ENCODE results near the gene BACH2. TPM values are rescaled to one million over a fixed set of nuclear protein-coding genes. Genes with fewer than 3 reads are reported as not detected.

The BACH2 gene
- total and polyA plus RNA-seq, 2 of the 8 experiments (the other 6 are each of a cell fraction or from before 2014, with no cell fraction given) = 1.9 to 5.9 TPM

- Histone ChIP-seq H2AFZ (ENCODE audit: low read length) (no peak overlapping the region), H3K36me3 (ENCODE audit: control insufficient read depth in 2 of 4, insufficient read depth in 4 of 4, low read length in 3 of 4) (no peaks in the 10 kb centered on the region), H3K4me3 (ENCODE audit: extremely low read depth in 1 of 4, insufficient read depth in 2 of 4, low read depth in 3 of 4, low read length in 4 of 4) (no peak overlapping the region), H3K18ac (ENCODE audit: extremely low read depth, low read length) (no peak overlapping the region), H3K4me2 (ENCODE audit: insufficient read depth in 1 of 2, low read depth in 2 of 2, low read length in 2 of 2) (no peak overlapping the region), H2BK15ac (ENCODE audit: low read length) (no peak overlapping the region), H2BK20ac (ENCODE audit: low read length) (no peak overlapping the region), H2BK120ac (replicated peaks; ENCODE audit: low read depth, low read length) (no peak overlapping the region), H4K5ac (ENCODE audit: insufficient read length, low read depth, low read length) (no peak overlapping the region), H3K23me2 (ENCODE audit: low read depth, low read length) (no peaks in the 10 kb centered on the region), H3K79me2 (ENCODE audit: control insufficient read depth in 1 of 2, insufficient read depth in 2 of 2, low read length in 2 of 2) (no peaks in the 10 kb centered on the region), H3K9ac (replicated peaks in 1 of 4; ENCODE audit: extremely low read depth in 1 of 4, low read depth in 3 of 4, low read length in 3 of 4) (no peak overlapping the region), H2BK5ac (ENCODE audit: low read depth, low read length) (no peak overlapping the region), H3K9me3 (ENCODE audit: insufficient read depth in 2 of 2, low read depth in 1 of 2, low read length in 1 of 2) (no peaks in the 10 kb centered on the region), H2AK5ac (ENCODE audit: low read depth, low read length) (no peak overlapping the region), H3K23ac (ENCODE audit: insufficient read length) (no peak overlapping the region), H3K27ac (ENCODE audit: low read depth, low read length) (no peak overlapping the region), H2BK12ac (ENCODE audit: low read depth, low read length) (no peak overlapping the region), H3K79me1 (ENCODE audit: low read depth, low read length) (no peaks in the 10 kb centered on the region), H3K27me3 (replicated peaks in 1 of 4; ENCODE audit: control insufficient read depth in 3 of 4, extremely low read depth in 1 of 4, insufficient read depth in 3 of 4, low read length in 3 of 4) (no peaks in the 10 kb centered on the region), H3K4ac (replicated peaks; ENCODE audit: insufficient read length, low read depth, low read length) (no peak overlapping the region), H4K8ac (ENCODE audit: extremely low read depth, insufficient read depth, low read length) (no peak overlapping the region), H3K56ac (replicated peaks; ENCODE audit: insufficient read length, low read depth, low read length) (no peak overlapping the region), H4K20me1 (replicated peaks in 1 of 2; ENCODE audit: control insufficient read depth in 1 of 2, insufficient read depth in 2 of 2, low read length in 2 of 2) (no peaks in the 10 kb centered on the region), H3K4me1 (replicated peaks in 1 of 4; ENCODE audit: control insufficient read depth in 3 of 4, insufficient read depth in 4 of 4, low read length in 3 of 4) (no peaks in the 10 kb centered on the region; a peak in 3 of 7 replicates), H3K14ac (ENCODE audit: insufficient read length) (no peak overlapping the region), H4K91ac (replicated peaks; ENCODE audit: insufficient read length, low read length) (no peak overlapping the region)
- FAIRE-seq (no peak), DNase-seq (ENCODE audit: low read depth in 1 of 2, low spot score in 2 of 2) (peak in 1 of 2 experiments; percentile 1)
- ChIA-PET CTCF (ENCODE audit: partially characterized antibody) (interaction anchor here (1.4 kb wide), 1 partner anchor 12 kb away, joined by 3 read pairs; no protein-coding TSS in a partner anchor), POLR2A (ENCODE audit: partially characterized antibody) (no interaction called here)
- 91% methylated on average over 12 of the region's 12 CpGs; no CpG with 5 or more reads in 1 of the 2 experiments for WGBS, 2 experiments (ENCODE audit: extremely low coverage in 1 of 2, insufficient coverage in 1 of 2, insufficient read length in 1 of 2, insufficient replicate concordance in 2 of 2, low coverage in 1 of 2, low lambda C conversion rate in 2 of 2, missing lambda C conversion rate in 1 of 2)
- no peak for TF ChIP-seq TAF1 (IDR thresholded peaks at IDR 0.05; ENCODE audit: low read depth, low read length)
- no peak for TF ChIP-seq FOSL1 (IDR thresholded peaks at IDR 0.05; ENCODE audit: insufficient read depth, low read depth, low read length)
- no peak for TF ChIP-seq SIN3A (conservative IDR thresholded peaks at IDR 0.05 in 1 of 2, IDR thresholded peaks at IDR 0.05 in 1 of 2; ENCODE audit: low read depth in 1 of 2, low read length in 2 of 2)
- no peak for TF ChIP-seq MAX (IDR thresholded peaks at IDR 0.05)
- no peak for TF ChIP-seq SIX5 (IDR thresholded peaks at IDR 0.05; ENCODE audit: low read depth, low read length)
- TF ChIP-seq POLR2A (IDR thresholded peaks at IDR 0.05; ENCODE audit: control extremely low read depth in 1 of 2, low read depth in 2 of 2, low read length in 2 of 2) = no peak
- TF ChIP-seq ZNF274 (IDR thresholded peaks at IDR 0.05; ENCODE audit: borderline replicate concordance, extremely low read depth, low read length) = no peak
- TF ChIP-seq ASH2L (IDR thresholded peaks at IDR 0.05; ENCODE audit: low read length) = no peak
- TF ChIP-seq SP1 (IDR thresholded peaks at IDR 0.05; ENCODE audit: low read depth, low read length) = no peak
- TF ChIP-seq CTBP2 (IDR thresholded peaks at IDR 0.05; ENCODE audit: borderline replicate concordance, insufficient read depth, insufficient read length, low read length) = no peak
- TF ChIP-seq PHF8 (conservative IDR thresholded peaks at IDR 0.05; ENCODE audit: low read depth, low read length) = no peak
- no peak for TF ChIP-seq SP2 (IDR thresholded peaks at IDR 0.05; ENCODE audit: low read length)
- TF ChIP-seq CEBPB (IDR thresholded peaks at IDR 0.05; ENCODE audit: low read depth, low read length) = no peak
- TF ChIP-seq YY1 (IDR thresholded peaks at IDR 0.05; ENCODE audit: low read depth, low read length) = no peak
- no peak for TF ChIP-seq KDM4A (IDR thresholded peaks at IDR 0.05; ENCODE audit: low read depth, low read length, severe bottlenecking)
Measured at GRCh38 chr6:89938014-89938413, 358.6 kb downstream of the BACH2 start.
